Bronchus fibroblast of lung (primary cell): ENCODE data around the gene GCLM. TPM values are rescaled to one million over a fixed set of nuclear protein-coding genes. Genes with fewer than 3 reads are reported as not detected.

ENCODE experiments used
- total RNA-seq: library from RNA; depleted of rRNA; stranded (reverse); fragments of >200 nt; gene quantifications from 2 replicates; pipeline ENCODE4 v1.2.3, GENCODE V29; 2015

Gene GCLM, protein sequence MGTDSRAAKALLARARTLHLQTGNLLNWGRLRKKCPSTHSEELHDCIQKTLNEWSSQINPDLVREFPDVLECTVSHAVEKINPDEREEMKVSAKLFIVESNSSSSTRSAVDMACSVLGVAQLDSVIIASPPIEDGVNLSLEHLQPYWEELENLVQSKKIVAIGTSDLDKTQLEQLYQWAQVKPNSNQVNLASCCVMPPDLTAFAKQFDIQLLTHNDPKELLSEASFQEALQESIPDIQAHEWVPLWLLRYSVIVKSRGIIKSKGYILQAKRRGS
- total RNA-seq: 4.9 and 6.4 TPM in 2 replicates

DNA sequence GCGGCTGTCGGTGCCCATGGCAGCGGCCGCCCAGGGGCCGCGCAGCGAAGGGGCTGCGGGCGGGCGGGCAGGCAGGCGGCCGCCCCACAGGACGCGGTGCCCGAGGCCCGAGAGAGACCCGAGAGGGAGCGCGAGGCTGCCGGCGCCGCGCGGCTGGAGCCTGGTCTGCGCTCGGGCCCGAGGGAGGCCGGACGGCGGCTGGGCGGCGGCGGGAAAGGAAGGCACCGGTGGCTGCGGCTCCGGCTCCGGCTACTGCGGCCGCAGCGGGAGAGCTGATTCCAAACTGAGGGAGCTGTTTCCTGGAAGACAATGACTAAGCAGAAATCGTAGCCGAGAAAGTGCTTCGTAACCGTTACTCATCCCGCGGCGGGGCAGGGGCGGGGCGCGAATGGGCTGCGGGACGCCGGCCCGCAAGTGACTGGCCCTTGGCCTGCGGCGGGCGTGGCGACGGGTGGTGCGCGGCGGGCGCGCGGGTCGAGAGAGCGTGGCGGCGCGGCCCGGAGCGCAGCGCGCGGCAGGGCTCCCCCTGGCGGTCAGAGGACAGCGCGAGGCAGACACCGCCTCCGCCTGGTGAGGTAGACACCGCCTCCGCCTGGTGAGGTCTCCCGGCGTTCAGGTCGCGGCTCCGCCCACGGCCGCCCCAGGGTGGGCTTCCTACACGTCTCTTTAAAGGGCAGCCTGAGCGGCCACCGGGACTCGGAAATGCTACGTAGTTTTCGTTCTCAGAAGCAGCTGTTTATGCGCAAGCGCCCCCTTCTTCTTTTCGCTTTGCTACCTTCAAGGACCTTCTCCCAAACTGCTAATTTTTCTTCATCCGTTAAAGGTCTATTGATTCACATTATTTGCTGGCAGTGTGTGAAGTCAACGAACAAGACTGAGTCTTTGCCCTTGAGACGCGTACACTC, at the start of gene GCLM:
TSS of gene GCLM (minus strand) at position 285 of the 905 bp plus-strand sequence. CDS start at position 18, 267 bp downstream.

DNA sequence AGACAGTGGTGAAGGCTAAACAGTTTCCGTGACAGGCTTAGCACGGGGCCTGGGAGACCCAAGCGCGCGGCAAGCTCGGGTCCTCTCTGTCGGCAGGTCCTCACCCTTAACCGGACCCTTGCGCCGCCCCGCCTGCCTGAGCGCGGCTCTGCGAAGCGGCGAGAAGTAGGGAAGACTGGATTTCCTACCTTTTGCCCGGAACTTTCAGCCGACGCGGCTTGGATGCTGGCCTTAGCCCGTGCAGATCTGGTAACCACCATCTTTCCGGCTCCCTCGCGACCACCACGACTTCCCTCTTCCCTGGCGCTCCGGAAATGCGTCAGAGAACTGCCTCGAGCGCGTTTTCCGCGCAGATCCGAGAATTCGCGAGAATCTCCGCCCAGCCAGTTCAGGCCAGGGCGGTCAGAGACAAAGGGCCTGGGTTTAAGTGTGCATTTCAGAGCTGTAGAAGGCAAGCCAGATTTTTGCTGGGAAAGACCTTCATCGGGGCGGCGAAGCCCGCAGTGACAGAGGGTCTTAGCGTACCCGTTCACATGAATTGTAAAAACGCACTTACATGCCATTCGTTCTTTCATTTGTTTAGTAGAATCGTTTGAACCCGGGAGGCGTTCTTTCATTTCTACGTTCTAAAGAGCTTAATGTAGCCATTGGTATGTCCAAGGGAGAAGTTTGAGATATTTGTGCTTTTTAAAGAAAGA, 30.2 kb downstream of the GCLM start, which contains the start of gene DNTTIP2:
TSS of gene DNTTIP2 (minus strand) at position 318 of the 698 bp plus-strand sequence. CDS start at position 260, 58 bp downstream.

Other genes with a start within 250 kb of the GCLM start
- gene BCAR3, start 227.6 kb downstream of the GCLM start, total RNA-seq: 24.5 and 25.9 TPM in 2 replicates
- gene DNTTIP2, start 30.2 kb downstream of the GCLM start, total RNA-seq: 22.9 and 25.1 TPM in 2 replicates
- gene ABCA4, start 211.7 kb upstream of the GCLM start, total RNA-seq: not detected in 2 replicates